ENCODE data around the gene ZBTB47.

ZBTB47 gene

GRCh38 chr3:42681361-42682038, 28.0 kb downstream of the ZBTB47 start:
- H3K36me3 ChIP-seq (ENCODE audit: insufficient read depth, low read length), result no peaks in the 10 kb centered on the region
- H3K4me3 ChIP-seq, result no peak overlapping the region
- no peaks in the 10 kb centered on the region for H3K9me3 ChIP-seq (ENCODE audit: low read depth, low read length)
- H3K9ac ChIP-seq (ENCODE audit: insufficient read length), result no peak overlapping the region
- no peak for TF ChIP-seq POLR2AphosphoS5 (IDR thresholded peaks at IDR 0.05; ENCODE audit: borderline replicate concordance, low read depth, low read length)
- no peak for TF ChIP-seq FOXP2 (optimal IDR thresholded peaks at IDR 0.05; ENCODE audit: control extremely low read depth, extremely low read length, insufficient read depth)
- no peak for TF ChIP-seq EZH2 (IDR thresholded peaks at IDR 0.05)
- no peak for DNase-seq (ENCODE audit: low read depth, low spot score)
- no peak overlapping the region for H3K27ac ChIP-seq

- TF ChIP-seq FOXP2 (optimal IDR thresholded peaks at IDR 0.05; ENCODE audit: control extremely low read depth, extremely low read length, insufficient read depth) (no peak), POLR2AphosphoS5 (IDR thresholded peaks at IDR 0.05; ENCODE audit: borderline replicate concordance, low read depth, low read length) (no peak), EZH2 (IDR thresholded peaks at IDR 0.05) (no peak)
- no peak for DNase-seq (ENCODE audit: low read depth, low spot score)
- Histone ChIP-seq H3K36me3 (ENCODE audit: insufficient read depth, low read length) (no peaks in the 10 kb centered on the region), H3K9me3 (ENCODE audit: low read depth, low read length) (no peaks in the 10 kb centered on the region), H3K4me3 (no peak overlapping the region), H3K27ac (no peak overlapping the region), H3K9ac (ENCODE audit: insufficient read length) (no peak overlapping the region)
Measured at GRCh38 chr3:42682301-42683070, 29.0 kb downstream of the ZBTB47 start.

GRCh38 chr3:42683875-42684598, 30.5 kb downstream of the ZBTB47 start:
- H3K27ac ChIP-seq, result no peak overlapping the region
- no peak overlapping the region for H3K4me3 ChIP-seq
- TF ChIP-seq POLR2AphosphoS5 (IDR thresholded peaks at IDR 0.05; ENCODE audit: borderline replicate concordance, low read depth, low read length), result no peak
- TF ChIP-seq EZH2 (IDR thresholded peaks at IDR 0.05), result no peak
- TF ChIP-seq FOXP2 (optimal IDR thresholded peaks at IDR 0.05; ENCODE audit: control extremely low read depth, extremely low read length, insufficient read depth), result no peak
- H3K9me3 ChIP-seq (ENCODE audit: low read depth, low read length), result no peaks in the 10 kb centered on the region
- DNase-seq (ENCODE audit: low read depth, low spot score), result no peak
- H3K36me3 ChIP-seq (ENCODE audit: insufficient read depth, low read length), result no peaks in the 10 kb centered on the region
- H3K9ac ChIP-seq (ENCODE audit: insufficient read length), result no peak overlapping the region

- Histone ChIP-seq H3K36me3 (ENCODE audit: insufficient read depth, low read length) (no peaks in the 10 kb centered on the region), H3K9me3 (ENCODE audit: low read depth, low read length) (no peaks in the 10 kb centered on the region), H3K9ac (ENCODE audit: insufficient read length) (no peak overlapping the region), H3K4me3 (no peak overlapping the region), H3K27ac (no peak overlapping the region)
- TF ChIP-seq FOXP2 (optimal IDR thresholded peaks at IDR 0.05; ENCODE audit: control extremely low read depth, extremely low read length, insufficient read depth) (no peak), EZH2 (IDR thresholded peaks at IDR 0.05) (no peak), POLR2AphosphoS5 (IDR thresholded peaks at IDR 0.05; ENCODE audit: borderline replicate concordance, low read depth, low read length) (no peak)
- no peak for DNase-seq (ENCODE audit: low read depth, low spot score)
Measured at GRCh38 chr3:42684632-42685362, 31.3 kb downstream of the ZBTB47 start.

- H3K36me3 ChIP-seq (ENCODE audit: insufficient read depth, low read length), result no peaks in the 10 kb centered on the region
- H3K9me3 ChIP-seq (ENCODE audit: low read depth, low read length), result no peaks in the 10 kb centered on the region
- H3K4me3 ChIP-seq, result no peak within 1 kb of the TSS
- H3K9ac ChIP-seq (ENCODE audit: insufficient read length), result no peak within 1 kb of the TSS
- no peak within 1 kb of the TSS for H3K27ac ChIP-seq
- TF ChIP-seq EZH2 (IDR thresholded peaks at IDR 0.05) (no peak), POLR2AphosphoS5 (IDR thresholded peaks at IDR 0.05; ENCODE audit: borderline replicate concordance, low read depth, low read length) (no peak)
- no peak for DNase-seq (ENCODE audit: low read depth, low spot score)
Measured at GRCh38 chr3:42685363-42685881, 31.9 kb downstream of the ZBTB47 start, which contains the start of gene KLHL40. Gene KLHL40, plus strand, starts transcription at chr3:42685537. Its CDS starts 82 bp downstream, at chr3:42685619.

- Histone ChIP-seq H3K4me3 (no peak overlapping the region), H3K36me3 (ENCODE audit: insufficient read depth, low read length) (no peaks in the 10 kb centered on the region), H3K27ac (no peak overlapping the region), H3K9ac (ENCODE audit: insufficient read length) (no peak overlapping the region), H3K9me3 (ENCODE audit: low read depth, low read length) (no peaks in the 10 kb centered on the region)
- DNase-seq (ENCODE audit: low read depth, low spot score), result no peak
- TF ChIP-seq FOXP2 (optimal IDR thresholded peaks at IDR 0.05; ENCODE audit: control extremely low read depth, extremely low read length, insufficient read depth) (no peak), POLR2AphosphoS5 (IDR thresholded peaks at IDR 0.05; ENCODE audit: borderline replicate concordance, low read depth, low read length) (no peak), EZH2 (IDR thresholded peaks at IDR 0.05) (no peak)
Measured at GRCh38 chr3:42685891-42686820, 32.7 kb downstream of the ZBTB47 start.

Measured in SK-N-MC (cell line).